ENCODE results near the gene B4GAT1.
"Not testable (repeated sequence)": the region's sequence is repeated elsewhere in the genome, so short reads cannot be mapped to it uniquely, and the experiment has no call there.

Gene B4GAT1

GRCh38 chr11:66327171-66328030, 20.0 kb downstream of the B4GAT1 start:
- in situ Hi-C loops (cut with MboI; ENCODE audit: low pct_unique_long_range_greater_than_20kb, low sequenced_read_pairs), result no loop called here

GRCh38 chr11:66326261-66327111, 20.9 kb downstream of the B4GAT1 start:
- in situ Hi-C loops (cut with MboI; ENCODE audit: low pct_unique_long_range_greater_than_20kb, low sequenced_read_pairs), result no loop called here

More at GRCh38 chr11:66327171-66328030, 20.0 kb downstream of the B4GAT1 start:
- DNase-seq, result no peak

GRCh38 chr11:66325263-66325671, 22.2 kb downstream of the B4GAT1 start:
- peak; percentile 32 for DNase-seq

More at GRCh38 chr11:66326261-66327111, 20.9 kb downstream of the B4GAT1 start:
- peak; percentile 58 for DNase-seq

GRCh38 chr11:66324664-66325063, 22.8 kb downstream of the B4GAT1 start:
- no peak for DNase-seq
- in situ Hi-C loops (cut with MboI; ENCODE audit: low pct_unique_long_range_greater_than_20kb, low sequenced_read_pairs), result no loop called here

More at GRCh38 chr11:66325263-66325671, 22.2 kb downstream of the B4GAT1 start:
- in situ Hi-C loops (cut with MboI; ENCODE audit: low pct_unique_long_range_greater_than_20kb, low sequenced_read_pairs), result no loop called here

- in situ Hi-C loops (cut with MboI; ENCODE audit: low pct_unique_long_range_greater_than_20kb, low sequenced_read_pairs), result no loop called here
- DNase-seq, result no peak
Measured at GRCh38 chr11:66323684-66324083, 23.7 kb downstream of the B4GAT1 start.

GRCh38 chr11:66322732-66323427, 24.5 kb downstream of the B4GAT1 start:
- DNase-seq, result no peak
- in situ Hi-C loops (cut with MboI; ENCODE audit: low pct_unique_long_range_greater_than_20kb, low sequenced_read_pairs), result no loop called here

GRCh38 chr11:66321606-66322005, 25.8 kb downstream of the B4GAT1 start:
- no peak for DNase-seq
- in situ Hi-C loops (cut with MboI; ENCODE audit: low pct_unique_long_range_greater_than_20kb, low sequenced_read_pairs), result no loop called here

- in situ Hi-C loops (cut with MboI; ENCODE audit: low pct_unique_long_range_greater_than_20kb, low sequenced_read_pairs); DNase-seq: not testable (repeated sequence)
Measured at GRCh38 chr11:66320748-66321147, 26.7 kb downstream of the B4GAT1 start.

- DNase-seq; in situ Hi-C loops (cut with MboI; ENCODE audit: low pct_unique_long_range_greater_than_20kb, low sequenced_read_pairs): not testable (repeated sequence)
Measured at GRCh38 chr11:66320289-66320688, 27.1 kb downstream of the B4GAT1 start.

GRCh38 chr11:66318600-66318970, 28.8 kb downstream of the B4GAT1 start:
- DNase-seq, result no peak
- in situ Hi-C loops (cut with MboI; ENCODE audit: low pct_unique_long_range_greater_than_20kb, low sequenced_read_pairs), result no loop called here

- peak; percentile 80 for DNase-seq
- in situ Hi-C loops (cut with MboI; ENCODE audit: low pct_unique_long_range_greater_than_20kb, low sequenced_read_pairs), result no loop called here
Measured at GRCh38 chr11:66317723-66318599, 29.5 kb downstream of the B4GAT1 start.

GRCh38 chr11:66317322-66317722, 30.1 kb downstream of the B4GAT1 start:
- in situ Hi-C loops (cut with MboI; ENCODE audit: low pct_unique_long_range_greater_than_20kb, low sequenced_read_pairs), result no loop called here

GRCh38 chr11:66316849-66317251, 30.6 kb downstream of the B4GAT1 start, which contains the start of gene CD248:
CD248 (minus strand) TSS chr11:66317044; CDS start chr11:66317027, 17 bp downstream.
- no peak for DNase-seq
- in situ Hi-C loops (cut with MboI; ENCODE audit: low pct_unique_long_range_greater_than_20kb, low sequenced_read_pairs), result no loop called here

More at GRCh38 chr11:66317322-66317722, 30.1 kb downstream of the B4GAT1 start:
- no peak for DNase-seq

GRCh38 chr11:66315921-66316811, 31.3 kb downstream of the B4GAT1 start:
- in situ Hi-C loops (cut with MboI; ENCODE audit: low pct_unique_long_range_greater_than_20kb, low sequenced_read_pairs), result no loop called here
- no peak for DNase-seq

GRCh38 chr11:66315498-66315885, 31.9 kb downstream of the B4GAT1 start:
- no peak for DNase-seq
- in situ Hi-C loops (cut with MboI; ENCODE audit: low pct_unique_long_range_greater_than_20kb, low sequenced_read_pairs), result no loop called here

- in situ Hi-C loops (cut with MboI; ENCODE audit: low pct_unique_long_range_greater_than_20kb, low sequenced_read_pairs), result no loop called here
- DNase-seq, result no peak
Measured at GRCh38 chr11:66314561-66315497, 32.6 kb downstream of the B4GAT1 start.

GRCh38 chr11:66314186-66314501, 33.3 kb downstream of the B4GAT1 start:
- in situ Hi-C loops (cut with MboI; ENCODE audit: low pct_unique_long_range_greater_than_20kb, low sequenced_read_pairs), result no loop called here

More at GRCh38 chr11:66314186-66314501, 33.3 kb downstream of the B4GAT1 start:
- no peak for DNase-seq

Measured in KBM-7 (cell line).